Measurements from ENCODE around the gene SEM1.
A peak's percentile ranks its signal among the peaks of the same experiment; 100 is the strongest.

- TF ChIP-seq CTCF (IDR thresholded peaks at IDR 0.05 in 4 of 5, conservative IDR thresholded peaks at IDR 0.05 in 1 of 5) (no peak), POLR2A (IDR thresholded peaks at IDR 0.05) (peak in 1 of 2 donors; percentile 68)
These were observed at the start of gene SEM1 for GRCh38 chr7:96709381-96710228.
